GM18951 (cell line): ENCODE results near the gene TPX2.

Experiments used
- POLR2A ChIP-seq: IDR thresholded peaks from 4 replicates; pipeline ENCODE4 v1.6.1; 2011; ENCODE audit warnings: mild to moderate bottlenecking; ENCODE audit not compliant: insufficient read length, insufficient read depth; ENCODE audit errors: extremely low read depth
- in situ Hi-C: fragments of 300-500 bp; cut with MboI; formaldehyde crosslinking; loops from one replicate; pipeline ENCODE4 v1.12.0; 2022; ENCODE audit warnings: low sequenced_read_pairs, mixed read lengths, inconsistent platforms; ENCODE audit not compliant: unreplicated experiment

The TPX2 gene

DNA sequence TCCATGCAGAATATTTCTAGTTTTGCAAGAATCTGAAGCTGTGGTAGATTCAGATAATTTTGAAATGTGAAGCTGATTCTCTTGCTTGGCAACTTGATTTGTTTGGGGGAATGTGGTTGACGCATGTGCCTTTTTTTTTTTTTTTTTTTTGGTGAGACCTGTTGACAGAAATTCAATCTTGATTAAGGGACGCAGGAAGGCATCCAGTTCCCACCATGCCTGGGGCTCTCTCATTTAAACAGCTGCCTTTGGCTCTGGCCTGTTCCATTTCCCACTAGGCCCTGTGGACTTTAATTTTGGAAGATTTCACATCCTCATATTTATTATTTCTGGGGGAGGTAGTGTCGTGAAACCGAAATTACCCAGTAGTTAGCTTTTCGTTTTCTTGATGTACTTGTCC, 8.6 kb downstream of the TPX2 start:
- TF ChIP-seq POLR2A: no peak

DNA sequence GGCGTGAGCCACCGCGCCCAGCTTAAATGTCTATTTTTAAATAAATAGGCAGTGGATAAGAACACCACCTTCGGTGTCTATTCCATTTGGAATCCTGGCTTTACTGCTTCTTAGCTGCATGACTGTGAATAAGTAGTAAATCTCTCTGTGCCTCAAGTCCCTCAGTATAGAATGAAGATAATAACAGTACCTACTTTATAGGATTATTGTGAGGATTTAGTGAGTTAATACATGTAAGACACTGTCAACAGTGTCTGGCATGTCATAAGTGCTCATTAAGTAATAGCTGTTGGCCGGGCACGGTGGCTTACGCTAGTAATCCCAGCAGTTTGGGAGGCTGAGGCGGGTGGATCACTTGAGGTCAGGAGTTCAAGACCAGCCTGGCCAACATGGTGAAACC, 10.1 kb downstream of the TPX2 start:
- in situ Hi-C loops: no loop called here
- TF ChIP-seq POLR2A: no peak

More for the DNA sequence above, 8.6 kb downstream of the TPX2 start:
- in situ Hi-C loops: no loop called here

DNA sequence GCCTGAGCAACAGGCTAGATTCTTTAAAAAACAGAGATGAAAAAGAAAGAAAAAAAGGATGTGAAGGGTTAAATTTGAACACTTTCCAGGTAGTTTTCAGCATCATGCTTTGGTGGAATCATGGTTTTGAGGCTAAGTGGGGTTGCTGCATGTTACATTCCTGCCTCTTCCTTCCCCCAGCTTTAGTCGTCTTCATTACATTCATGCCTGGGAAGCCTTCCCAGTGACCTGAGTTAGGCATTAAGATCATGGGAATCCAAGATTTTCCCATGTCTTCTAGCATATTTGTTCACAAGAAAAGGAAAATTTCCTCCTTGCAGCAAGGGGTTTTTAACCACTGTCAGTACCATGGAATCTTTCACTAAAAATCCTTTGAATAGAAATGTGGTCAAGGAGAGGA, 12.0 kb downstream of the TPX2 start:
- no peak for TF ChIP-seq POLR2A
- in situ Hi-C loops: no loop called here

DNA sequence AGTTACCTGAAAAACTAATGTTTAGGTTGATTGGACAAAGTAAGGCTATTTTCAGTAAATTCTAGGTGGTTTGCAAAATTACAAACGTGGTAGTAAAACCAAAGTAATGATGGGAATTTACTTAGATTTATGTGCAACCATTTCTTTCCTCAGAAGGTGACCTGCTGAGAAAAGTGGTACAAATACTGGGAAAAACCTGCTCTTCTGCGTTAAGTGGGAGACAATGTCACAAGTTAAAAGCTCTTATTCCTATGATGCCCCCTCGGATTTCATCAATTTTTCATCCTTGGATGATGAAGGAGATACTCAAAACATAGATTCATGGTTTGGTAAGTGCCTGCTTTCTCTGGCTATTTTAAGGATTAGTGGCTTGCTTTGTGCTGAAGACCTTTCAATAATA, 18.2 kb downstream of the TPX2 start:
- TF ChIP-seq POLR2A: no peak
- in situ Hi-C loops: no loop called here

DNA sequence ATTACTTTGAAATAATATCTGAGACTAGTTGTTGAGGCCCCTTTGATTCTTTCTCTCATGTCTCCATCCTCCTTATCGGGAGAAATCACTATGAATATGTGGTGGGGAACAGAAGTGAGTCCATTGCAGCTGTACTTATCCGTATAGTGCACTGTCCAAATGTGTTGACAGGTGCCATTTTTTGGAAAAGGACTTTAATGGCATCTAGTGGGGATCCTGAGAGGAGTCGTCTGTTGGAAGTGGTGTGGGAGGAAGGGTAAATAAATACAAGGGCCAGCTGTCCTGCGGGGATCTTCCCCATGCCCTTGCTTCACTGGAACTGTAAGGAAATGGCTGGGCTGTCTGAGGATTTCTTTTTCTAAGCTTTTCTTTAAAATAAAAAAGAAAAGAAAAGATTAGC, 19.4 kb downstream of the TPX2 start:
- in situ Hi-C loops: no loop called here
- TF ChIP-seq POLR2A: no peak

DNA sequence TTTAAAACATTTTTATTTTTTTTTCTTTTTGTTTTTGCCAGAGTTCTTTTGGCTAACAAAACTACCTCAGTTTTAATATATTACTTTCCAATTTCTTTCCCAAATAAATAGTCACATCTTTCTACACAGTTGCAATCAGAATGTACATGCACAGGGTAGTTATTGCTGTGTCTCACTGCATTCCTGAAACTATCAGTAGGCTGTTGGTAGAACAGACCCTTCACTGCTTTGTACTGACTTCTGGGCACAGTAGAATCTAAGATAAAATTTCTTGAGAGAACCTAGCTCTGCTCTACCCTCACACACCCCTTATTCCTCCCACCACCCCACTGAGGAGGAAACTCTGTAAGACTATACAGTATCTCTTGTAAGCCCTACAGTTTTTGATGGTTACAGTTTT, 19.9 kb downstream of the TPX2 start:
- in situ Hi-C loops: no loop called here
- no peak for TF ChIP-seq POLR2A

DNA sequence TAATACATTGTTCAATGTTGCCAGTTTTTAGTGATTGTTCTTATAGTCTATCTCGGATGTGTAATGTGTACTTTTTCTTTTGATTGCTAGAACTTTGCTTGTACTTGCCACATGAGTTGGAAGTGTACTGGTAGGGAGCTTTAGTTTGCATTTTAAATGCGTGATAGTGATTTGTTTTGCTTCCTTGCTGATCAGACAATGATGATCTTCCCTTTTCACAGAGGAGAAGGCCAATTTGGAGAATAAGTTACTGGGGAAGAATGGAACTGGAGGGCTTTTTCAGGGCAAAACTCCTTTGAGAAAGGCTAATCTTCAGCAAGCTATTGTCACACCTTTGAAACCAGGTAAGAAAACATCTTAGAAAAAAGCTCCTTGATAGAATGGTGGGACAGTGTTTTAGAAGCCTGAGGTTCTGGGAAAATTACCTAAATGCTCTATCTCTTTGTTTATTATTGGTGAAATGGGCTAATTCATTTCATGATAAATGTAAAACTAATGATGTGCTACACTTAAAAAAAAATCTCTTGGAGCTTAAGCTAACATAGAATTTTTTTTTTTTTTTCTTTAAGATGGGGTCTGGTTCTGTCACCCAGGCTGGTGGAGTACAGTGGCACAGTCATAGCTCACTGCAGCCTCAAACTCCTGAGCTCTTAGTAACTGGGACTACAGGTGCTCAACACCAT, 20.9 kb downstream of the TPX2 start:
- no peak for TF ChIP-seq POLR2A
- in situ Hi-C loops: no loop called here

DNA sequence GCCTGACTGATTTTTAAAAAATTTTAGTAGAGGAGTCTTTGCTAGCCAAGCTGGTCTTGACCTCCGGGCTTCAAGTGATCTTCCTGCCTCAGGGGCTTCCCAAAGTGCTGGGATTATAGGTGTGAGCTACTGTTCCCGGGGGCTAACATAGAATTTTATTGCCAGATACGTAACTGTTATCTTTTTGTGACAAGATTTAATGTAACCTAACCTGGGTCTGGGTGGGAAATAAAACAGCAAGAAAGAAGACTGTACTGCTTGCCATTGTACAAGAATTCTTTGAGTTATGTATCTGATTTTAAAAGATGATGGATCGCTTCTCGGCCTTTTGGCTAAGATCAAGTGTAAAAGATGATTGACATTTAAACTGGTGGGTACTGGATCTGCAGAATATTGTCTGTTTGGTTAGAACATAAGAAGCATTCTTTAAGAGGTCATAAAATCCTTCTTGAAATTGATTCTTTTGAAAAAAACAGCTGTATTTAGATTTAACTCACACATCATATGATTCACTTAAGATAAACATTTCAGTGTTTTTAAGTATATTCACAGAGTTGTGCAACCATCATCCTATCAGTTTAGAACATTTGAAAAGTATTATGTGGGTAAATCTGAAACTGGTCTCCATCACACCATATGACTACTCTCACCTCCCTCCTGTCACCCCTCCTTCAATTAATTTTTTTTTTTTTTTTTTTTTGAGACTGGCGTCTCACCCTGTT, 21.6 kb downstream of the TPX2 start:
- in situ Hi-C loops: no loop called here
- no peak for TF ChIP-seq POLR2A

DNA sequence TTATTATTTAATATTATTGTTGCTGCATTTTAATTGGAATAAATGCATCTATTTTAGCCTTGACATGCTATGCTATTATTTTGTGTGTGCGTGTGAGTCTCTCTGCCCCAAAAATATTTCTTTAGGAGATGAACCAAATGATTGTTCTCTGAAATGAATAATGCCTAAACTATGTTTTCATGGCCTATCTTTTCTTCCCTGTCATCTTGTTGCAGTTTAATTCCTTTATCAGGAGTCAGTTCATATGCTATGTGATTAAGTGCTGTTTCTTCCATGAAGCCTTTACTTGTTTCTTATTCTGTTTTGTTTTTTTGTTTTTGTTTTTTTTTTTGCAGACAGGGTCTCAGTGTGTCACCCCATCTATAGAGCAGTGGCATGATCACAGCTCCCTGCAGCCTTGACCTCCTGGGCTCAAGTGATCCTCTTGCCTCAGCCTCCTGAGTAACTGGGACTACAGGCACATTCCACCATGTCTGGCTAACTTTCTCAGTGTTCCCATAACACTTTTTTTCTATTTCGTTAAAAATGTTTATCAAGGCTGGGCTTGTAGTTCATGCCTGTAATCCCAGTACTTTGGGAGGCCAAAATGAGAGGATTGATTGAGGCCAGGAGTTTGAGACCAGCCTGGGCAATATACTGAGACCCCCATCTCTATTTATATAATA, 25.7 kb downstream of the TPX2 start:
- in situ Hi-C loops: no loop called here
- no peak for TF ChIP-seq POLR2A

DNA sequence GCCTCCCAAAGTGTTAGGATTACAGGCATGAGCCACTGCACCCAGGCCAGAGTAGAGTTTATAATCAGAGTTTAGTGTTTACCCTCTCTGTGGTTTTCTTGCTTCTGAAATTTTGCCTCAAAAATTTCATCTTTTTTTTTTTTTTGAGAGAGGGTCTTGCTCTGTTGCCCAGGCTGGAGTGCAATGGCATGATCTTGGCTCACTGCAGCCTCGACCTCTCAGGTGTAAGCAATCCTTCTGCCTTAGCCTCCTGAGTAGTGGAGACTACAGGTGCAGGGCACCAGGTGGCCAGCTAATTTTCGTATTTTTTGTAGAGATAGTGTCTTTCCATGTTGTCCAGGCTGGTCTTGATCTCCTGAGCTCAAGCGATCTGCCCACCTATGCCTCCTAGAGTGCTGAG, 28.7 kb downstream of the TPX2 start:
- in situ Hi-C loops: no loop called here

DNA sequence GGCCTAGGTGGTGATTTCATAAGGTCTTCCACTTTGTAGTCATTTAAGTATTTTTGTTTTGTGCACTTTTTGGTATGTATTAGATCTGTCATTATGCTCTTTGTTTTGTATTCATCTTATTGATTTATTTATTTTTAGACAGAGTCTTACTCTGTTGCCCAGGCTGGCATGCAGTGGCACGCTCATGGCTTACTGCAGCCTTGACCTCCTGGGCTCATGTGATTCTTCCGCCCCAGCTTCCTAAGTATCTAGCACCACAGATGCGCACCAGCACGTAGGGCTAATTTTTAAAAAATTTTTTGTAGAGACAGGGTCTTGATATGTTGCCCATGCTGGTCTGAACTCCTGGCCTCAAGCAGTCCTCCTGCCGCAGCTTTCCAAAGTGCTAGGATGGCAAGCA, 30.6 kb downstream of the TPX2 start:
- in situ Hi-C loops: no loop called here

More for the DNA sequence above, 28.7 kb downstream of the TPX2 start:
- TF ChIP-seq POLR2A: no peak

DNA sequence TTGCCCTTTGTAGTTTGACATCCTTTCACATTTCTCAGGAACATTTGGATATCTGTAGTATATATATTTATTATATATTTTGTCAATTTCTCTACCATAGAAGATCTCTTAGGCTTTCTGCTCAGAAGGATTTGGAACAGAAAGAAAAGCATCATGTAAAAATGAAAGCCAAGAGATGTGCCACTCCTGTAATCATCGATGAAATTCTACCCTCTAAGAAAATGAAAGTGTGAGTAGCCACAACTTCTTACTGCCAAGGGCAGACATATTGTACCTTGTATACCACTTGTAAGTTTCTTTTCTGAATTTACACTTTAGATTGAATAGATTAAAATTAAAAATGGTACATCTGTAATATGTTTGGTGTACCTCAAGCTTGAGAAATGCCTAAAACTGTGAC, 31.2 kb downstream of the TPX2 start:
- TF ChIP-seq POLR2A: no peak
- in situ Hi-C loops: no loop called here

More for the DNA sequence above, 30.6 kb downstream of the TPX2 start:
- no peak for TF ChIP-seq POLR2A

DNA sequence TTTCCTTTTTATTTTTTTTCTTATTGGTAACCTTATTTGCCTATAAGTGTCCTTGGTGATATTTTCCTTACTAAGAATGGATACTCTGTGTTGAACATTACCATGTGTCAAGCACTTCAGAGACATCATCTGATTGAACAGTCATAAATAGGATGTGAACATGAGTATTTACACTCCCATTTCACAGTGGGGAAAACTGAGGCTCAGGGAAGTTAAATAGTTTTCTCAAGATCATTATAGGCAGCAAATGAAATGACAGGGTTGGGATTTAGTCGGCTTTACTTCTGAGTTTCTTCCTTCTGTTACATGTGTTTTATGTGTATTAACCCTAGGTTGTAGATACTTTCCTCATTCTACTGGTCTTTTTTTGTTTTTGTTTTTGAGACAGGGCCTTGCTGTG, 35.3 kb downstream of the TPX2 start:
- in situ Hi-C loops: no loop called here
- no peak for TF ChIP-seq POLR2A

DNA sequence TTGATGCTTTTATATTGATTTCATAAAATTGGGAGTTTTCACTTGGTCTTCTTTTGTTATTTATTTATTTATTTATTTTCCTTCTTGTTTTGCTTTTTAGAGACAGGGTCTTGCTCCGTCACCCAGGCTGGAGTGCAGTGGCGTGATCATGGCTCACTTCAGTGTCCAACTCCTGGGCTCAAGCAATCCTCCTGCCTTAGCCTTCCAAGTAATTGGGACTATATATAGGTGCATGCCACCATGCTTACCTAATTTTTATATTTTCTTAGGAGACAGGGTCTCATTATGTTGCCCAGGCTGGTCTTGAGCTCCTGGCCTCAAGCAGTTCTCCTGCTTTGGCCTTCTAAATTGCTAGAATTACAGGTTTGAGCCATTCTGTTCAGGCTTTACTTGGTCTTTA, 41.7 kb downstream of the TPX2 start:
- in situ Hi-C loops: no loop called here
- no peak for TF ChIP-seq POLR2A
